OCI-LY3 (cell line): ENCODE data around the gene PUS10.

ENCODE experiments used
- H2AFZ ChIP-seq: fragments of 200-600, 300-600 bp; shearing (Covaris generic); 2 replicates; pipeline ENCODE4 v1.6.0; 2014; ENCODE audit warnings: antibody characterized with exemption, low read depth, low read length
- H3K27ac ChIP-seq: fragments of 200-600, 300-600 bp; sonication (generic); 2 replicates; pipeline ENCODE4 v1.5.1; 2014; ENCODE audit warnings: mild to moderate bottlenecking, low read length, moderate library complexity, mixed read lengths
- H3K27me3 ChIP-seq: fragments of 200-600, 300-600 bp; sonication (generic); 2 replicates; pipeline ENCODE4 v1.6.1; 2014; ENCODE audit warnings: low read depth, low read length, mixed read lengths
- H3K36me3 ChIP-seq: fragments of 200-600, 300-600 bp; sonication (generic); replicated peaks from 2 replicates; pipeline ENCODE3; 2014; ENCODE audit warnings: low read depth, low read length, mixed read lengths
- H3K4me1 ChIP-seq: fragments of 300-600, 200-600 bp; sonication (generic); 2 replicates; pipeline ENCODE4 v1.6.1; 2014; ENCODE audit warnings: low read length, mixed read lengths
- H3K4me2 ChIP-seq: fragments of 200-600, 300-600 bp; sonication (generic); 2 replicates; pipeline ENCODE4 v1.6.1; 2014; ENCODE audit warnings: low read length, mixed read lengths
- H3K4me3 ChIP-seq: fragments of 300-600, 200-600 bp; sonication (generic); 2 replicates; pipeline ENCODE4 v1.5.1; 2014; ENCODE audit warnings: antibody characterized with exemption, mild to moderate bottlenecking, low read length, moderate library complexity
- H3K79me2 ChIP-seq: fragments of 300-600, 200-600 bp; shearing (Covaris generic); 2 replicates; pipeline ENCODE4 v1.6.1; 2014; ENCODE audit warnings: mild to moderate bottlenecking, low read length, mixed read lengths
- H3K9ac ChIP-seq: fragments of 300-600, 200-600 bp; shearing (Covaris generic); 2 replicates; pipeline ENCODE4 v1.6.0; 2014; ENCODE audit warnings: mild to moderate bottlenecking, low read length, moderate library complexity
- H3K9me3 ChIP-seq: fragments of 200-600, 300-600 bp; shearing (Covaris generic); 2 replicates; pipeline ENCODE4 v1.6.1; 2014; ENCODE audit warnings: low read length, mixed read lengths; ENCODE audit not compliant: insufficient read depth
- H4K20me1 ChIP-seq: fragments of 200-600, 300-600 bp; sonication (generic); 2 replicates; pipeline ENCODE4 v1.6.1; 2016; ENCODE audit warnings: low read length, mixed read lengths; ENCODE audit not compliant: insufficient read depth
- CTCF ChIP-seq: fragments of 200-600, 300-600 bp; sonication (generic); IDR thresholded peaks from 2 replicates; pipeline ENCODE4 v1.5.1; 2014; ENCODE audit warnings: antibody characterized with exemption, low read length, low read depth
- EZH2phosphoT487 ChIP-seq: fragments of 200-600 bp; shearing (Covaris generic); IDR thresholded peaks from 2 replicates; pipeline ENCODE4 v1.6.1; 2018; ENCODE audit warnings: antibody characterized with exemption, mixed run types, low read depth

Gene PUS10

GRCh38 chr2:61017556-61018317 is at the start of gene PUS10, which contains the start of gene PEX13:
TSS of gene PUS10 (minus strand) at chr2:61018255. CDS start at chr2:61011890, 6,365 bp downstream.
TSS of gene PEX13 (plus strand) at chr2:61017720. CDS start at chr2:61017760, 40 bp downstream.
- Histone ChIP-seq H3K79me2 (peaks cover 60% of the 10 kb centered on the region), H3K4me1 (peaks cover 20% of the 10 kb centered on the region), H3K4me3 (peak within 1 kb of the TSS; percentile 95), H3K36me3 (peaks cover 5% of the 10 kb centered on the region), H4K20me1 (no peaks in the 10 kb centered on the region), H3K9ac (peak within 1 kb of the TSS; percentile 92), H3K4me2 (peak within 1 kb of the TSS; percentile 80), H2AFZ (peak within 1 kb of the TSS; percentile 95), H3K9me3 (no peaks in the 10 kb centered on the region), H3K27me3 (no peaks in the 10 kb centered on the region), H3K27ac (peak within 1 kb of the TSS; percentile 88)
- no peak for TF ChIP-seq EZH2phosphoT487
- TF ChIP-seq CTCF: no peak

- H2AFZ ChIP-seq: peak within 1 kb of the TSS; percentile 76
- no peaks in the 10 kb centered on the region for H3K79me2 ChIP-seq
- no peaks in the 10 kb centered on the region for H4K20me1 ChIP-seq
- TF ChIP-seq CTCF (no peak), EZH2phosphoT487 (no peak)
- H3K36me3 ChIP-seq: peaks cover 3% of the 10 kb centered on the region
- H3K9ac ChIP-seq: peak within 1 kb of the TSS; percentile 67
- no peak within 1 kb of the TSS for H3K27ac ChIP-seq
- no peaks in the 10 kb centered on the region for H3K27me3 ChIP-seq
- H3K9me3 ChIP-seq: no peaks in the 10 kb centered on the region
- peak within 1 kb of the TSS; percentile 83 for H3K4me2 ChIP-seq
- H3K4me3 ChIP-seq: peak within 1 kb of the TSS; percentile 85
- peaks cover 6% of the 10 kb centered on the region; the same call in 1 of the 2 replicates for H3K4me1 ChIP-seq
These were observed 48.0 kb upstream of the PUS10 start, which contains the start of gene SANBR for GRCh38 chr2:61065714-61066709. TSS of gene SANBR (plus strand) at chr2:61065871. CDS start at chr2:61070351, 4,480 bp downstream.

- Histone ChIP-seq H4K20me1 (no peaks in the 10 kb centered on the region), H3K4me2 (no peak overlapping the region), H3K9ac (no peak overlapping the region), H3K36me3 (peaks cover 11% of the 10 kb centered on the region), H3K79me2 (no peaks in the 10 kb centered on the region), H3K4me1 (no peaks in the 10 kb centered on the region), H3K27ac (no peak overlapping the region), H3K27me3 (no peaks in the 10 kb centered on the region), H3K9me3 (no peaks in the 10 kb centered on the region), H3K4me3 (no peak overlapping the region), H2AFZ (no peak overlapping the region)
- TF ChIP-seq EZH2phosphoT487: no peak
- TF ChIP-seq CTCF: no peak
These were observed 41.3 kb upstream of the PUS10 start for GRCh38 chr2:61059382-61059781.
